GM23338 (cell line): ENCODE measurements around the gene SNX9. TPM values are rescaled to one million over a fixed set of nuclear protein-coding genes. Genes with fewer than 3 reads are reported as not detected.

ENCODE experiments used
- ATAC-seq: fragments of 200-7000 bp; cut with Tn5 transposase; 3 replicates; pipeline ENCODE4 v1.9.1; 2020
- DNase-seq: peaks from one replicate; pipeline ENCODE4 v3.0.0-alpha.2; 2015; ENCODE audit warnings: low spot score
- H2AFZ ChIP-seq: fragments of 200-600 bp; sonication (generic); 2 replicates; pipeline ENCODE4 v1.8.0; 2016; ENCODE audit warnings: antibody characterized with exemption, mild to moderate bottlenecking, moderate library complexity
- H3F3A ChIP-seq: fragments of 200-600 bp; sonication (generic); replicated peaks from 2 replicates; pipeline ENCODE4 v1.8.0; 2017; ENCODE audit warnings: antibody characterized with exemption, mixed run types, low read depth
- H3K27ac ChIP-seq: fragments of 200-600 bp; sonication (generic); 2 replicates; pipeline ENCODE4 v1.6.1; 2016; ENCODE audit warnings: low read depth
- H3K27me3 ChIP-seq: fragments of 200-600 bp; sonication (generic); 2 replicates; pipeline ENCODE4 v1.8.0; 2016; ENCODE audit warnings: mild to moderate bottlenecking, mixed run types, moderate library complexity; ENCODE audit not compliant: insufficient read depth
- H3K36me3 ChIP-seq: fragments of 200-600 bp; sonication (generic); 2 replicates; pipeline ENCODE4 v1.8.0; 2016; ENCODE audit warnings: mild to moderate bottlenecking; ENCODE audit not compliant: insufficient read depth
- H3K4me1 ChIP-seq: fragments of 200-600 bp; sonication (generic); 2 replicates; pipeline ENCODE4 v1.8.0; 2016; ENCODE audit warnings: mild to moderate bottlenecking, moderate library complexity; ENCODE audit not compliant: insufficient read depth
- H3K4me2 ChIP-seq: fragments of 200-600 bp; sonication (generic); 2 replicates; pipeline ENCODE4 v1.7.1; 2017; ENCODE audit warnings: mixed run types
- H3K4me3 ChIP-seq: fragments of 200-600 bp; sonication (generic); 2 replicates; pipeline ENCODE4 v1.6.1; 2016; ENCODE audit warnings: mixed run types
- H3K79me2 ChIP-seq: fragments of 200-600 bp; sonication (generic); replicated peaks from 2 replicates; pipeline ENCODE4 v1.8.0; 2017; ENCODE audit warnings: mild to moderate bottlenecking; ENCODE audit not compliant: insufficient read depth
- H3K9me2 ChIP-seq: fragments of 200-600 bp; sonication (generic); 2 replicates; pipeline ENCODE4 v1.8.0; 2017; ENCODE audit not compliant: insufficient read depth
- H4K20me1 ChIP-seq: fragments of 200-600 bp; sonication (generic); replicated peaks from 2 replicates; pipeline ENCODE4 v1.8.0; 2017; ENCODE audit warnings: mild to moderate bottlenecking; ENCODE audit not compliant: insufficient read depth
- H3K27ac Mint-ChIP-seq: 2 replicates; pipeline ENCODE4 v1.8.0; 2020; ENCODE audit warnings: inconsistent platforms, mild to moderate bottlenecking, moderate library complexity, mixed read lengths
- H3K27me3 Mint-ChIP-seq: 3 replicates; pipeline ENCODE4 v1.8.0; 2022; ENCODE audit warnings: low read depth, mild to moderate bottlenecking, moderate library complexity, mixed read lengths, inconsistent platforms; ENCODE audit not compliant: insufficient read depth, poor library complexity
- H3K36me3 Mint-ChIP-seq: 3 replicates; pipeline ENCODE4 v1.8.0; 2021; ENCODE audit warnings: low read depth, mild to moderate bottlenecking, inconsistent platforms, moderate library complexity, mixed read lengths
- H3K4me1 Mint-ChIP-seq: 3 replicates; pipeline ENCODE4 v1.8.0; 2020; ENCODE audit warnings: mild to moderate bottlenecking, inconsistent platforms, mixed read lengths
- H3K4me3 Mint-ChIP-seq: 3 replicates; pipeline ENCODE4 v1.8.0; 2021; ENCODE audit warnings: moderate library complexity, mild to moderate bottlenecking, inconsistent platforms, mixed read lengths
- H3K9me3 Mint-ChIP-seq: 3 replicates; pipeline ENCODE4 v1.8.0; 2020; ENCODE audit warnings: moderate library complexity, mild to moderate bottlenecking, inconsistent platforms, mixed read lengths
- CREB1 ChIP-seq: fragments of 250-450 bp; sonication (Bioruptor Pico); IDR thresholded peaks from 2 replicates; pipeline ENCODE4 v1.5.0; 2020; ENCODE audit warnings: low read depth, mild to moderate bottlenecking, moderate library complexity
- EZH2 ChIP-seq: fragments of 200-600 bp; sonication (generic); IDR thresholded peaks from one replicate; pipeline ENCODE4 v1.8.0; 2017; ENCODE audit warnings: antibody characterized with exemption, mild to moderate bottlenecking, low read depth; ENCODE audit not compliant: unreplicated experiment
- JUNB ChIP-seq: IDR thresholded peaks from one replicate; pipeline ENCODE4 v1.6.1; 2016; ENCODE audit warnings: antibody characterized with exemption; ENCODE audit not compliant: unreplicated experiment
- ZNF331 ChIP-seq: fragments of 250-450 bp; sonication (Bioruptor Pico); IDR thresholded peaks from 2 replicates; pipeline ENCODE4 v1.5.0; 2020; ENCODE audit warnings: low read depth, mild to moderate bottlenecking, moderate library complexity
- polyA plus RNA-seq: library from polyadenylated mRNA; unstranded; fragments of >200 nt; fragmentation: Nextera tagmentation; extraction: Ambion mirVana; gene quantifications from 2 replicates; pipeline ENCODE4 v1.2.1, GENCODE V29; 2016
- total RNA-seq: library from RNA; depleted of rRNA; stranded (reverse); fragments of >200 nt; shearing (Covaris generic); gene quantifications from 2 replicates; pipeline ENCODE4 v1.2.3, GENCODE V29; 2014
- TF ChIP-seq, protein P1 (sequence below), 2 experiments: fragments of 200-600 bp in 1 of 2; sonication (generic) in 1 of 2; conservative IDR thresholded peaks; 2 replicates each; pipeline versions ENCODE4 v1.5.1 to v1.6.1; 2016 to 2017; ENCODE audit warnings: antibody characterized with exemption in 2 of 2, low read depth in 2 of 2, mild to moderate bottlenecking in 2 of 2, moderate library complexity in 1 of 2
- TF ChIP-seq, protein P2 (sequence below): fragments of 250-450 bp; sonication (Bioruptor Pico); IDR thresholded peaks from 2 replicates; pipeline ENCODE4 v1.5.0; 2020; ENCODE audit warnings: mild to moderate bottlenecking, moderate library complexity
- TF ChIP-seq, protein P3 (sequence below): IDR thresholded peaks from 2 replicates; pipeline ENCODE4 v1.6.1; 2016; ENCODE audit warnings: antibody characterized with exemption

The SNX9 gene
- total and polyA plus RNA-seq, 2 experiments from 2014 or later: 18.4 to 23.3 TPM

DNA sequence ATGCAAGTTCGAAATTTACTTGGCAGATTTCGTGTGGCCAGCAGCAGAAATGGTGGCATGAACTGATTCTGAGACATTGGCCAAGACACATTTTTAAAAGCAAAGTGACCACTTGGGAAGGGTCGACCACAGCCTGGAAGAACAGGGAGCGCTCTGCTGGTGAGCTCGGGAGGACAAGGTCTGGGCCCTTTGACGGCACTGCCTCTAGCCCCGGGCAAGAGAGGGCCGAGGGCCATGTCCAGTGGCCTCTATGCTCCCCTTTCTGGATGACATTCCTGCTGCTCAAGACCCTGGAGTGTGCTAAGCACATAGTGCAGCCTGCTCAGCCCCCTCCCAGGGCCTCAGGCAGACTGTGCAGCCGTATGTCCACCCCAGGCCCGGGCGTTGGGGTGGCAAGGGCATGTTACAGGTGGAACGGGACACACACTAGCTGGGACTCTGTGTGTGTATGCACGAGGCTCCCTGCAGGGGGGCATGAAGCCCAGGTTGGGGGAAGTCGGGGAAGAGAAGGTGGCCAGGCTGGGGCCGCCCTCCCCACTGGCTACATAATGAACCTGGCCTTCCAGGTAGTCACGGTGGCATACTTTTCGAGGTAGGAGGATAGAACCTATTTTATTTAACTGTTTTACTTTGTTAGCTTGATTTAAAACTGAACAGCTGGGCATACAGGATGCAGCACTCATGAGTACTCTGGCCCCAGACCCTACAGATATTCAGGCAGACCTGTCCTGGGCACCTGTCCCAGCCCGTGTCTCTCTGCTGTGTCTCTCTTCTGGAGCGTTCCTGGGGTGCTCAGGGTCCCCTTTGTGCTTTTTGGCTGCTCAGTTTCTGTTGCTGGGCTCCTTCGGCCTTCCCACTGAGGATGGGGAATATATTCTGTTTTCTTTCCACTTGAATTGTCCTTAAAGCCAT lies 165.0 kb downstream of the SNX9 start:
- Histone ChIP-seq H3F3A (peaks cover 6% of the 10 kb centered on the region; the same call in 1 of the 2 replicates), H3K4me3 (no peak overlapping the region), H3K4me1 (peaks cover 29% of the 10 kb centered on the region), H3K36me3 (no peaks in the 10 kb centered on the region), H3K27ac (peak overlapping the region; percentile 72; the same call in 1 of the 2 replicates), H3K79me2 (peaks cover 55% of the 10 kb centered on the region), H3K4me2 (no peak overlapping the region), H4K20me1 (no peaks in the 10 kb centered on the region; the same call in 1 of the 2 replicates), H2AFZ (no peak overlapping the region; the same call in 1 of the 2 replicates), H3K9me2 (no peaks in the 10 kb centered on the region), H3K27me3 (no peaks in the 10 kb centered on the region)
- H3K27ac Mint-ChIP-seq: peak overlapping the region; percentile 39; the same call in 1 of the 2 replicates
- H3K9me3 Mint-ChIP-seq: peaks cover 2% of the 10 kb centered on the region; the same call in 2 of the 3 replicates
- TF ChIP-seq CREB1 (CRISPR knock-in tag) (no peak), EZH2 (no peak), JUNB (no peak), ZNF331 (CRISPR knock-in tag) (no peak)
- TF ChIP-seq, protein P1, sequence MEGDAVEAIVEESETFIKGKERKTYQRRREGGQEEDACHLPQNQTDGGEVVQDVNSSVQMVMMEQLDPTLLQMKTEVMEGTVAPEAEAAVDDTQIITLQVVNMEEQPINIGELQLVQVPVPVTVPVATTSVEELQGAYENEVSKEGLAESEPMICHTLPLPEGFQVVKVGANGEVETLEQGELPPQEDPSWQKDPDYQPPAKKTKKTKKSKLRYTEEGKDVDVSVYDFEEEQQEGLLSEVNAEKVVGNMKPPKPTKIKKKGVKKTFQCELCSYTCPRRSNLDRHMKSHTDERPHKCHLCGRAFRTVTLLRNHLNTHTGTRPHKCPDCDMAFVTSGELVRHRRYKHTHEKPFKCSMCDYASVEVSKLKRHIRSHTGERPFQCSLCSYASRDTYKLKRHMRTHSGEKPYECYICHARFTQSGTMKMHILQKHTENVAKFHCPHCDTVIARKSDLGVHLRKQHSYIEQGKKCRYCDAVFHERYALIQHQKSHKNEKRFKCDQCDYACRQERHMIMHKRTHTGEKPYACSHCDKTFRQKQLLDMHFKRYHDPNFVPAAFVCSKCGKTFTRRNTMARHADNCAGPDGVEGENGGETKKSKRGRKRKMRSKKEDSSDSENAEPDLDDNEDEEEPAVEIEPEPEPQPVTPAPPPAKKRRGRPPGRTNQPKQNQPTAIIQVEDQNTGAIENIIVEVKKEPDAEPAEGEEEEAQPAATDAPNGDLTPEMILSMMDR (conservative IDR thresholded peaks at IDR 0.05; ENCODE audit: low read depth in 2 of 2): no peak
- TF ChIP-seq, protein P2, sequence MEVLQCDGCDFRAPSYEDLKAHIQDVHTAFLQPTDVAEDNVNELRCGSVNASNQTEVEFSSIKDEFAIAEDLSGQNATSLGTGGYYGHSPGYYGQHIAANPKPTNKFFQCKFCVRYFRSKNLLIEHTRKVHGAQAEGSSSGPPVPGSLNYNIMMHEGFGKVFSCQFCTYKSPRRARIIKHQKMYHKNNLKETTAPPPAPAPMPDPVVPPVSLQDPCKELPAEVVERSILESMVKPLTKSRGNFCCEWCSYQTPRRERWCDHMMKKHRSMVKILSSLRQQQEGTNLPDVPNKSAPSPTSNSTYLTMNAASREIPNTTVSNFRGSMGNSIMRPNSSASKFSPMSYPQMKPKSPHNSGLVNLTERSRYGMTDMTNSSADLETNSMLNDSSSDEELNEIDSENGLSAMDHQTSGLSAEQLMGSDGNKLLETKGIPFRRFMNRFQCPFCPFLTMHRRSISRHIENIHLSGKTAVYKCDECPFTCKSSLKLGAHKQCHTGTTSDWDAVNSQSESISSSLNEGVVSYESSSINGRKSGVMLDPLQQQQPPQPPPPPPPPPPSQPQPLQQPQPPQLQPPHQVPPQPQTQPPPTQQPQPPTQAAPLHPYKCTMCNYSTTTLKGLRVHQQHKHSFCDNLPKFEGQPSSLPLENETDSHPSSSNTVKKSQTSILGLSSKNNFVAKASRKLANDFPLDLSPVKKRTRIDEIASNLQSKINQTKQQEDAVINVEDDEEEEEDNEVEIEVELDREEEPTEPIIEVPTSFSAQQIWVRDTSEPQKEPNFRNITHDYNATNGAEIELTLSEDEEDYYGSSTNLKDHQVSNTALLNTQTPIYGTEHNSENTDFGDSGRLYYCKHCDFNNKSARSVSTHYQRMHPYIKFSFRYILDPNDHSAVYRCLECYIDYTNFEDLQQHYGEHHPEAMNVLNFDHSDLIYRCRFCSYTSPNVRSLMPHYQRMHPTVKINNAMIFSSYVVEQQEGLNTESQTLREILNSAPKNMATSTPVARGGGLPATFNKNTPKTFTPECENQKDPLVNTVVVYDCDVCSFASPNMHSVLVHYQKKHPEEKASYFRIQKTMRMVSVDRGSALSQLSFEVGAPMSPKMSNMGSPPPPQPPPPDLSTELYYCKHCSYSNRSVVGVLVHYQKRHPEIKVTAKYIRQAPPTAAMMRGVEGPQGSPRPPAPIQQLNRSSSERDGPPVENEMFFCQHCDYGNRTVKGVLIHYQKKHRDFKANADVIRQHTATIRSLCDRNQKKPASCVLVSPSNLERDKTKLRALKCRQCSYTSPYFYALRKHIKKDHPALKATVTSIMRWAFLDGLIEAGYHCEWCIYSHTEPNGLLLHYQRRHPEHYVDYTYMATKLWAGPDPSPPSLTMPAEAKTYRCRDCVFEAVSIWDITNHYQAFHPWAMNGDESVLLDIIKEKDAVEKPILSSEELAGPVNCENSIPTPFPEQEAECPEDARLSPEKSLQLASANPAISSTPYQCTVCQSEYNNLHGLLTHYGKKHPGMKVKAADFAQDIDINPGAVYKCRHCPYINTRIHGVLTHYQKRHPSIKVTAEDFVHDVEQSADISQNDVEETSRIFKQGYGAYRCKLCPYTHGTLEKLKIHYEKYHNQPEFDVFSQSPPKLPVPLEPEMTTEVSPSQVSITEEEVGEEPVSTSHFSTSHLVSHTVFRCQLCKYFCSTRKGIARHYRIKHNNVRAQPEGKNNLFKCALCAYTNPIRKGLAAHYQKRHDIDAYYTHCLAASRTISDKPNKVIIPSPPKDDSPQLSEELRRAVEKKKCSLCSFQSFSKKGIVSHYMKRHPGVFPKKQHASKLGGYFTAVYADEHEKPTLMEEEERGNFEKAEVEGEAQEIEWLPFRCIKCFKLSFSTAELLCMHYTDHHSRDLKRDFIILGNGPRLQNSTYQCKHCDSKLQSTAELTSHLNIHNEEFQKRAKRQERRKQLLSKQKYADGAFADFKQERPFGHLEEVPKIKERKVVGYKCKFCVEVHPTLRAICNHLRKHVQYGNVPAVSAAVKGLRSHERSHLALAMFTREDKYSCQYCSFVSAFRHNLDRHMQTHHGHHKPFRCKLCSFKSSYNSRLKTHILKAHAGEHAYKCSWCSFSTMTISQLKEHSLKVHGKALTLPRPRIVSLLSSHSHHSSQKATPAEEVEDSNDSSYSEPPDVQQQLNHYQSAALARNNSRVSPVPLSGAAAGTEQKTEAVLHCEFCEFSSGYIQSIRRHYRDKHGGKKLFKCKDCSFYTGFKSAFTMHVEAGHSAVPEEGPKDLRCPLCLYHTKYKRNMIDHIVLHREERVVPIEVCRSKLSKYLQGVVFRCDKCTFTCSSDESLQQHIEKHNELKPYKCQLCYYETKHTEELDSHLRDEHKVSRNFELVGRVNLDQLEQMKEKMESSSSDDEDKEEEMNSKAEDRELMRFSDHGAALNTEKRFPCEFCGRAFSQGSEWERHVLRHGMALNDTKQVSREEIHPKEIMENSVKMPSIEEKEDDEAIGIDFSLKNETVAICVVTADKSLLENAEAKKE (CRISPR knock-in tag): no peak
- TF ChIP-seq, protein P3, sequence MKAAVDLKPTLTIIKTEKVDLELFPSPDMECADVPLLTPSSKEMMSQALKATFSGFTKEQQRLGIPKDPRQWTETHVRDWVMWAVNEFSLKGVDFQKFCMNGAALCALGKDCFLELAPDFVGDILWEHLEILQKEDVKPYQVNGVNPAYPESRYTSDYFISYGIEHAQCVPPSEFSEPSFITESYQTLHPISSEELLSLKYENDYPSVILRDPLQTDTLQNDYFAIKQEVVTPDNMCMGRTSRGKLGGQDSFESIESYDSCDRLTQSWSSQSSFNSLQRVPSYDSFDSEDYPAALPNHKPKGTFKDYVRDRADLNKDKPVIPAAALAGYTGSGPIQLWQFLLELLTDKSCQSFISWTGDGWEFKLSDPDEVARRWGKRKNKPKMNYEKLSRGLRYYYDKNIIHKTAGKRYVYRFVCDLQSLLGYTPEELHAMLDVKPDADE: no peak
- peaks cover 9% of the 10 kb centered on the region for H3K27me3 Mint-ChIP-seq
- H3K36me3 Mint-ChIP-seq: no peaks in the 10 kb centered on the region
- ATAC-seq (peak; percentile 6), DNase-seq (no peak)
- H3K4me1 Mint-ChIP-seq: peaks cover 62% of the 10 kb centered on the region
- no peak overlapping the region for H3K4me3 Mint-ChIP-seq
